H1 (cell line): ENCODE measurements around the gene VAMP3. TPM values are rescaled to one million over a fixed set of nuclear protein-coding genes. Genes with fewer than 3 reads are reported as not detected.

ENCODE experiments used
- CTCF ChIA-PET: fragments of 300-600 bp; sonication (Branson Sonifier 250); formaldehyde crosslinking; loops from one replicate; lab custom pipeline; 2021; ENCODE audit not compliant: partially characterized antibody; lab: Charles Lee
- POLR2A ChIA-PET: fragments of 300-600 bp; sonication (Branson Sonifier 250); formaldehyde crosslinking; loops from one replicate; lab custom pipeline; 2021; ENCODE audit warnings: inconsistent platforms; ENCODE audit not compliant: partially characterized antibody; lab: Charles Lee
- DNase-seq, 2 experiments: peaks; one replicate each; pipeline versions ENCODE4 v3.0.0 to v3.0.0-alpha.2; 2010 to 2022; ENCODE audit warnings: low spot score in 2 of 2, low read depth in 1 of 2, mixed read lengths in 1 of 2
- FAIRE-seq: peaks from 2 replicates; lab custom pipeline; 2011; peaks lifted over from hg19 to GRCh38; lab: Jason Lieb, UNC
- H2AFZ ChIP-seq: 2 replicates; pipeline ENCODE4 v1.8.1; 2012; ENCODE audit warnings: low read length, inconsistent platforms
- H2AK5ac ChIP-seq: 2 replicates; pipeline ENCODE4 v1.6.1; 2013; ENCODE audit warnings: low read depth, low read length
- H2BK120ac ChIP-seq: replicated peaks from 2 replicates; pipeline ENCODE3; 2013; ENCODE audit warnings: low read depth, low read length, inconsistent platforms
- H2BK12ac ChIP-seq: 2 replicates; pipeline ENCODE4 v1.6.1; 2013; ENCODE audit warnings: low read depth, low read length
- H2BK15ac ChIP-seq: 2 replicates; pipeline ENCODE4 v1.6.1; 2013; ENCODE audit warnings: low read length
- H2BK20ac ChIP-seq: 2 replicates; pipeline ENCODE4 v1.6.1; 2013; ENCODE audit warnings: low read length
- H2BK5ac ChIP-seq: 2 replicates; pipeline ENCODE4 v1.6.1; 2013; ENCODE audit warnings: low read depth, low read length
- H3K14ac ChIP-seq: 2 replicates; pipeline ENCODE4 v1.6.1; 2013; ENCODE audit warnings: inconsistent platforms; ENCODE audit not compliant: insufficient read length
- H3K18ac ChIP-seq: 2 replicates; pipeline ENCODE4 v1.6.1; 2013; ENCODE audit warnings: low read length; ENCODE audit errors: extremely low read depth
- H3K23ac ChIP-seq: 2 replicates; pipeline ENCODE4 v1.6.1; 2013; ENCODE audit warnings: inconsistent platforms; ENCODE audit not compliant: insufficient read length
- H3K23me2 ChIP-seq: 2 replicates; pipeline ENCODE4 v1.6.1; 2013; ENCODE audit warnings: low read depth, low read length
- H3K27ac ChIP-seq: 2 replicates; pipeline ENCODE4 v1.6.1; 2011; ENCODE audit warnings: low read depth, low read length, inconsistent platforms
- H3K27me3 ChIP-seq, 4 experiments: replicated peaks in 1 of 4; 1 replicate in 1 of 4; 2 replicates in 3 of 4; pipeline versions ENCODE4 v1.6.1 to v1.8.1; 2011 to 2013; ENCODE audit warnings: low read length in 3 of 4, mild to moderate bottlenecking in 3 of 4, inconsistent platforms in 2 of 4, mixed read lengths in 2 of 4, moderate library complexity in 1 of 4; ENCODE audit not compliant: control insufficient read depth in 3 of 4, insufficient read depth in 3 of 4; ENCODE audit errors: extremely low read depth in 1 of 4
- H3K36me3 ChIP-seq, 4 experiments: 2 replicates each; pipeline versions ENCODE4 v1.6.1 to v1.8.1; 2011 to 2013; ENCODE audit warnings: mild to moderate bottlenecking in 4 of 4, low read length in 3 of 4, moderate library complexity in 2 of 4, control low read depth in 1 of 4, inconsistent platforms in 1 of 4; ENCODE audit not compliant: insufficient read depth in 4 of 4, control insufficient read depth in 2 of 4
- H3K4ac ChIP-seq: replicated peaks from 2 replicates; pipeline ENCODE3; 2013; ENCODE audit warnings: low read length, low read depth, mixed read lengths, inconsistent platforms; ENCODE audit not compliant: insufficient read length
- H3K4me1 ChIP-seq, 4 experiments: replicated peaks in 1 of 4; 1 replicate in 1 of 4; 2 replicates in 3 of 4; pipeline versions ENCODE4 v1.6.1 to v1.8.1; 2011 to 2013; ENCODE audit warnings: low read length in 3 of 4, inconsistent platforms in 2 of 4, mixed read lengths in 1 of 4; ENCODE audit not compliant: insufficient read depth in 4 of 4, control insufficient read depth in 3 of 4
- H3K4me2 ChIP-seq, 2 experiments: 2 replicates each; pipeline versions ENCODE4 v1.6.1 to v1.8.1; 2011 to 2013; ENCODE audit warnings: low read depth in 2 of 2, low read length in 2 of 2, control low read depth in 1 of 2, inconsistent platforms in 1 of 2, mild to moderate bottlenecking in 1 of 2; ENCODE audit not compliant: insufficient read depth in 1 of 2
- H3K4me3 ChIP-seq, 4 experiments: fragments of 200-600, 300-600 bp in 1 of 4; sonication (generic), shearing (Covaris generic), sonication (Bioruptor Twin) in 1 of 4; 2 replicates each; pipeline versions ENCODE4 v1.5.1 to v1.8.1; 2011 to 2016; ENCODE audit warnings: low read length in 4 of 4, low read depth in 3 of 4, control low read depth in 2 of 4, inconsistent platforms in 2 of 4, mild to moderate bottlenecking in 2 of 4, mixed read lengths in 1 of 4, moderate library complexity in 1 of 4; ENCODE audit not compliant: insufficient read depth in 2 of 4; ENCODE audit errors: extremely low read depth in 1 of 4
- H3K56ac ChIP-seq: replicated peaks from 2 replicates; pipeline ENCODE3; 2013; ENCODE audit warnings: low read depth, mild to moderate bottlenecking, mixed read lengths, low read length, inconsistent platforms; ENCODE audit not compliant: insufficient read length
- H3K79me1 ChIP-seq: 2 replicates; pipeline ENCODE4 v1.6.1; 2013; ENCODE audit warnings: low read depth, low read length, control low read depth
- H3K79me2 ChIP-seq, 2 experiments: 2 replicates each; pipeline versions ENCODE4 v1.6.1 to v1.8.1; 2012 to 2013; ENCODE audit warnings: low read length in 2 of 2, mild to moderate bottlenecking in 2 of 2, inconsistent platforms in 1 of 2; ENCODE audit not compliant: insufficient read depth in 2 of 2, control insufficient read depth in 1 of 2
- H3K9ac ChIP-seq, 4 experiments: replicated peaks in 1 of 4; 1 replicate in 1 of 4; 2 replicates in 3 of 4; pipeline versions ENCODE4 v1.6.1 to v1.8.1; 2011 to 2013; ENCODE audit warnings: low read depth in 3 of 4, low read length in 3 of 4, control low read depth in 2 of 4, mild to moderate bottlenecking in 2 of 4, moderate library complexity in 2 of 4, inconsistent platforms in 1 of 4; ENCODE audit errors: extremely low read depth in 1 of 4
- H3K9me3 ChIP-seq, 2 experiments: 2 replicates each; pipeline versions ENCODE4 v1.6.1 to v1.8.1; 2012 to 2013; ENCODE audit warnings: mild to moderate bottlenecking in 2 of 2, moderate library complexity in 2 of 2, control low read depth in 1 of 2, inconsistent platforms in 1 of 2, low read depth in 1 of 2, low read length in 1 of 2, mixed read lengths in 1 of 2; ENCODE audit not compliant: insufficient read depth in 2 of 2
- H4K20me1 ChIP-seq, 2 experiments: replicated peaks in 1 of 2; 2 replicates each; pipeline versions ENCODE3 to v1.8.1; 2011 to 2013; ENCODE audit warnings: inconsistent platforms in 2 of 2, low read length in 2 of 2, mild to moderate bottlenecking in 1 of 2; ENCODE audit not compliant: insufficient read depth in 2 of 2, control insufficient read depth in 1 of 2
- H4K5ac ChIP-seq: 2 replicates; pipeline ENCODE4 v1.6.1; 2013; ENCODE audit warnings: low read length, low read depth, mixed read lengths, inconsistent platforms; ENCODE audit not compliant: insufficient read length
- H4K8ac ChIP-seq: 2 replicates; pipeline ENCODE4 v1.8.0; 2013; ENCODE audit warnings: mild to moderate bottlenecking, moderate library complexity, low read length, inconsistent platforms; ENCODE audit not compliant: insufficient read depth; ENCODE audit errors: extremely low read depth
- H4K91ac ChIP-seq: replicated peaks from 2 replicates; pipeline ENCODE3; 2013; ENCODE audit warnings: low read length, mixed read lengths, inconsistent platforms; ENCODE audit not compliant: insufficient read length
- EZH2 ChIP-seq: fragments of 200-600 bp; sonication (generic); IDR thresholded peaks from 2 replicates; pipeline ENCODE4 v1.7.1; 2012; ENCODE audit warnings: low read depth, mild to moderate bottlenecking, moderate library complexity, low read length, inconsistent platforms; ENCODE audit not compliant: severe bottlenecking
- GTF2F1 ChIP-seq: IDR thresholded peaks from 2 replicates; pipeline ENCODE4 v1.6.1; 2012; ENCODE audit warnings: low read depth, low read length, improper control_type of control experiment, borderline replicate concordance
- HDAC6 ChIP-seq: IDR thresholded peaks from one replicate; pipeline ENCODE4 v1.7.1; 2012; ENCODE audit warnings: low read depth, mild to moderate bottlenecking, inconsistent platforms, low read length, moderate library complexity
- KDM5A ChIP-seq: fragments of 200-600 bp; IDR thresholded peaks from 2 replicates; pipeline ENCODE4 v1.7.1; 2012; ENCODE audit warnings: mild to moderate bottlenecking, low read length, inconsistent platforms, mixed read lengths
- MAFK ChIP-seq: IDR thresholded peaks from 2 replicates; pipeline ENCODE4 v1.6.1; 2012; ENCODE audit warnings: low read depth, mild to moderate bottlenecking, improper control_type of control experiment, low read length
- RNF2 ChIP-seq: fragments of 200-900, 300-1000 bp; sonication (generic); IDR thresholded peaks from 2 replicates; pipeline ENCODE4 v1.7.1; 2016; ENCODE audit warnings: borderline replicate concordance, low read depth, mild to moderate bottlenecking, antibody characterized with exemption, low read length; ENCODE audit not compliant: poor library complexity, severe bottlenecking; ENCODE audit errors: missing control alignments
- SUZ12 ChIP-seq: fragments of 200-600 bp; sonication (generic); IDR thresholded peaks from 2 replicates; pipeline ENCODE4 v1.6.1; 2012; ENCODE audit warnings: mild to moderate bottlenecking, inconsistent platforms, low read length, moderate library complexity, mixed read lengths
- WGBS, 2 experiments: shearing (Covaris generic) in 1 of 2; methylation state at CpG; one replicate each; pipeline versions ENCODE4 v1.1.6 to v1.1.7; 2013 to 2015; ENCODE audit warnings: low lambda C conversion rate in 2 of 2, mixed read lengths in 2 of 2, inconsistent platforms in 1 of 2, low coverage in 1 of 2, missing lambda C conversion rate in 1 of 2; ENCODE audit not compliant: insufficient replicate concordance in 2 of 2, insufficient coverage in 1 of 2, insufficient read length in 1 of 2; ENCODE audit errors: extremely low coverage in 1 of 2, missing lambda C conversion rate in 1 of 2; 5-methylcytosine and 5-hydroxymethylcytosine counted together
- polyA plus RNA-seq, 7 experiments: library from polyadenylated mRNA; depleted of rRNA in 3 of 7; stranded (reverse) in 5 of 7; unstranded in 2 of 7; fragments of >200 nt in 5 of 7; fragments of 200-250 nt in 2 of 7; gene quantifications; 1 replicate in 5 of 7; 2 replicates in 1 of 7; 4 replicates in 1 of 7; pipeline versions ENCODE4 v1.2.1 to v1.2.3, GENCODE V29; 2011 to 2013; ENCODE audit warnings: missing spikeins in 2 of 7, mixed read lengths in 2 of 7
- total RNA-seq: library from RNA; stranded (reverse); fragmentation: NEBNext Ultra II Directional; extraction: Animal tissue kit (Norgen Biotek cat#: 25700); gene quantifications from 2 replicates; pipeline ENCODE4 v1.2.1, GENCODE V29; 2021
- TF ChIP-seq, protein P1 (sequence below): IDR thresholded peaks from 2 replicates; pipeline ENCODE4 v1.6.1; 2011; ENCODE audit warnings: low read depth, mild to moderate bottlenecking, low read length; ENCODE audit not compliant: insufficient read depth
- TF ChIP-seq, protein P2 (sequence below): IDR thresholded peaks from 2 replicates; pipeline ENCODE4 v1.6.1; 2012; ENCODE audit warnings: low read length, inconsistent platforms

The VAMP3 gene
- total and polyA plus RNA-seq, 2 of the 8 experiments (the other 6 are each of a cell fraction or from before 2014, with no cell fraction given), result 27.9 to 36.7 TPM

DNA sequence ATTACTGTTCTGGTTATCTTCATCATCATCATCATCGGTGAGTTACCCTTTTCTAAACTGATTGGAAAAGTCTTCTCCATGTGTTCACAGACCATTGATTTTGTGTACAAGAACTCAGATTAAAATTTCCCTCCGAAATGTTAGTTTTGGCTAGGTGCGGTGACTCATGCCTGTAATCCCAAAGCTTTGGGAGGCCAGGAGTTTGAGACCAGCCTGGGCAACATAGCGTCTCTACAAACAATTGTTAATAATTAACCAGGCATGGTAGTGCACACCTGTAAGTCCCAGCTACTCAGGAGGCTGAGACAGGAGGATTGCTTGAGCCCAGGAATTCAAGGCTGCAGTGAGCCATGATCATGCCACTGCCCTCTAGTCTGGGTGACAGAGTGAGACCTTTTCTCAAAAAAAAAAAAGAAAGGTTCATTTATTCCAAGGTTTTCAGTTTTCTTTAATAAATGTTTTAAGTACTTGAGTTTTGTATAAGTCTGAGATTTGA is 7.1 kb downstream of the VAMP3 start:
- WGBS, 2 experiments, result 93% methylated on average over 4 of the region's 4 CpGs; no CpG with 5 or more reads in 1 of the 2 experiments
- FAIRE-seq, result no peak

More for the DNA sequence above, 7.1 kb downstream of the VAMP3 start:
- peaks cover 0 to 17% of the 10 kb centered on the region in 2 experiments; a peak in 2 of 4 replicates for H3K79me2 ChIP-seq
- no peak overlapping the region for H2BK20ac ChIP-seq
- no peak overlapping the region for H2AK5ac ChIP-seq
- no peak overlapping the region for H3K4me3 ChIP-seq
- peaks cover 2% of the 10 kb centered on the region; the same call in 1 of the 2 replicates for H3K79me1 ChIP-seq
- H3K36me3 ChIP-seq, result peaks cover 4 to 44% (median 24%) of the 10 kb centered on the region in 4 experiments; a peak in 7 of 8 replicates
- no peaks in the 10 kb centered on the region for H3K4me1 ChIP-seq
- H3K56ac ChIP-seq, result no peak overlapping the region
- no peak overlapping the region for H4K5ac ChIP-seq
- H2BK12ac ChIP-seq, result no peak overlapping the region
- H3K4ac ChIP-seq, result no peak overlapping the region
- no peak overlapping the region for H3K18ac ChIP-seq
- no peak overlapping the region for H3K4me2 ChIP-seq
- H4K20me1 ChIP-seq, result peaks cover 0 to 3% of the 10 kb centered on the region in 2 experiments
- POLR2A ChIA-PET, result interaction anchor here (0.8 kb wide), 1 partner anchor 16 kb away, joined by 3 read pairs; no protein-coding TSS in a partner anchor
- H2BK120ac ChIP-seq, result no peak overlapping the region
- H3K9me3 ChIP-seq, result no peaks in the 10 kb centered on the region
- no peak overlapping the region for H3K14ac ChIP-seq
- H2AFZ ChIP-seq, result no peak overlapping the region
- no peak overlapping the region for H3K9ac ChIP-seq
- H3K27me3 ChIP-seq, result no peaks in the 10 kb centered on the region
- H2BK15ac ChIP-seq, result no peak overlapping the region
- H3K23ac ChIP-seq, result no peak overlapping the region
- CTCF ChIA-PET, result no interaction called here
- peaks cover 2% of the 10 kb centered on the region; the same call in 1 of the 2 replicates for H3K23me2 ChIP-seq
- H2BK5ac ChIP-seq, result no peak overlapping the region
- H3K27ac ChIP-seq, result no peak overlapping the region
- DNase-seq, result no peak
- no peak overlapping the region for H4K8ac ChIP-seq
- no peak overlapping the region for H4K91ac ChIP-seq
- TF ChIP-seq RNF2, result no peak
- no peak for TF ChIP-seq GTF2F1
- TF ChIP-seq, protein P1, sequence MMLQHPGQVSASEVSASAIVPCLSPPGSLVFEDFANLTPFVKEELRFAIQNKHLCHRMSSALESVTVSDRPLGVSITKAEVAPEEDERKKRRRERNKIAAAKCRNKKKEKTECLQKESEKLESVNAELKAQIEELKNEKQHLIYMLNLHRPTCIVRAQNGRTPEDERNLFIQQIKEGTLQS, result no peak
- no peak for TF ChIP-seq HDAC6
- TF ChIP-seq, protein P2, sequence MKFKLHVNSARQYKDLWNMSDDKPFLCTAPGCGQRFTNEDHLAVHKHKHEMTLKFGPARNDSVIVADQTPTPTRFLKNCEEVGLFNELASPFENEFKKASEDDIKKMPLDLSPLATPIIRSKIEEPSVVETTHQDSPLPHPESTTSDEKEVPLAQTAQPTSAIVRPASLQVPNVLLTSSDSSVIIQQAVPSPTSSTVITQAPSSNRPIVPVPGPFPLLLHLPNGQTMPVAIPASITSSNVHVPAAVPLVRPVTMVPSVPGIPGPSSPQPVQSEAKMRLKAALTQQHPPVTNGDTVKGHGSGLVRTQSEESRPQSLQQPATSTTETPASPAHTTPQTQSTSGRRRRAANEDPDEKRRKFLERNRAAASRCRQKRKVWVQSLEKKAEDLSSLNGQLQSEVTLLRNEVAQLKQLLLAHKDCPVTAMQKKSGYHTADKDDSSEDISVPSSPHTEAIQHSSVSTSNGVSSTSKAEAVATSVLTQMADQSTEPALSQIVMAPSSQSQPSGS, result no peak
- no peak for TF ChIP-seq MAFK
- no peak for TF ChIP-seq SUZ12
- TF ChIP-seq KDM5A, result no peak
- TF ChIP-seq EZH2, result no peak
- TF ChIP-seq, all 59 proteins: peak for 0
